Vagina (tissue), 2 donors: ENCODE measurements around the gene SMARCA4. TPM values are rescaled to one million over a fixed set of nuclear protein-coding genes. Genes with fewer than 3 reads are reported as not detected.

Experiments used
- DNase-seq, 2 donors: peaks; one replicate each; pipeline ENCODE4 v3.0.0-alpha.2; 2017; ENCODE audit errors: extremely low spot score in 2 of 2
- H3K27ac ChIP-seq: fragments of 200-600 bp; sonication (generic); one replicate; pipeline ENCODE4 v1.5.1; 2019
- H3K27me3 ChIP-seq: fragments of 200-600 bp; sonication (generic); one replicate; pipeline ENCODE4 v1.5.1; 2019
- H3K36me3 ChIP-seq, 2 donors: fragments of 200-600 bp; sonication (generic); one replicate each; pipeline ENCODE4 v1.5.1; 2017 to 2019
- H3K4me1 ChIP-seq: fragments of 200-600 bp; sonication (generic); one replicate; pipeline ENCODE4 v1.5.1; 2019
- H3K4me3 ChIP-seq, 2 donors: fragments of 200-600 bp; sonication (generic); 1 replicate in 1 of 2; 2 replicates in 1 of 2; pipeline ENCODE4 v1.5.1; 2016 to 2019
- H3K9me3 ChIP-seq: fragments of 200-600 bp; sonication (generic); one replicate; pipeline ENCODE4 v1.5.1; 2019
- POLR2A ChIP-seq, 2 donors: fragments of 450-650 bp; IDR thresholded peaks; one replicate each; pipeline ENCODE4 v1.6.1; 2017; ENCODE audit warnings: antibody characterized with exemption in 2 of 2, mild to moderate bottlenecking in 2 of 2, moderate library complexity in 2 of 2
- POLR2AphosphoS5 ChIP-seq, 2 donors: sonication (generic); formaldehyde crosslinking; IDR thresholded peaks; one replicate each; pipeline ENCODE4 v1.9.0; 2017; ENCODE audit warnings: antibody characterized with exemption in 2 of 2, mild to moderate bottlenecking in 2 of 2, low read depth in 1 of 2; ENCODE audit not compliant: insufficient read depth in 1 of 2
- intact Hi-C: fragments of 100-400 bp; cut with DNase I; formaldehyde crosslinking; loops from one replicate; pipeline ENCODE4 v1.15.1; 2023
- total RNA-seq: library from RNA; depleted of rRNA; stranded (reverse); fragments of >200 nt; gene quantifications from one replicate; pipeline ENCODE4 v1.2.3, GENCODE V29; 2016
- TF ChIP-seq, protein P1 (sequence below), 3 experiments: fragments of 450-650 bp in 2 of 3; fragments of 200-600 bp in 1 of 3; sonication (generic) in 1 of 3; IDR thresholded peaks; one replicate each; pipeline ENCODE4 v1.5.1; 2017 to 2019; ENCODE audit warnings: antibody characterized with exemption in 3 of 3, mild to moderate bottlenecking in 2 of 3, moderate library complexity in 2 of 3

Gene SMARCA4
- total RNA-seq, 1 donor from 2014 or later = 90.4 TPM

DNA sequence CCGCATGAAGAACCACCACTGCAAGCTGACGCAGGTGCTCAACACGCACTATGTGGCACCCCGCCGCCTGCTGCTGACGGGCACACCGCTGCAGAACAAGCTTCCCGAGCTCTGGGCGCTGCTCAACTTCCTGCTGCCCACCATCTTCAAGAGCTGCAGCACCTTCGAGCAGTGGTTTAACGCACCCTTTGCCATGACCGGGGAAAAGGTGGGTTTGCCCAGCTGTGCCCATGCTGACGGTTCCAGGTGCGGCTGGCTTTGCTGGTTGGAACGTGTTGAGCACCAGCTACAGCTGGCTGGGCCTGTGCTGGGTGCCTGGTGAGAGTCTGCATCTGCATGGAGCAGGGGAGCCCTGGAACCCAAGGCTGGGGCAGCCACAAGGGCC lies 60.9 kb downstream of the SMARCA4 start:
- Histone ChIP-seq H3K4me1 (no peaks in the 10 kb centered on the region), H3K27me3 (no peaks in the 10 kb centered on the region), H3K4me3 (no peak overlapping the region), H3K9me3 (no peaks in the 10 kb centered on the region), H3K27ac (no peak overlapping the region), H3K36me3 (peaks cover 0 to 89% of the 10 kb centered on the region in 2 donors)
- no peak for TF ChIP-seq POLR2AphosphoS5 (IDR thresholded peaks at IDR 0.05; ENCODE audit: insufficient read depth in 1 of 2, low read depth in 1 of 2)
- TF ChIP-seq, protein P1, sequence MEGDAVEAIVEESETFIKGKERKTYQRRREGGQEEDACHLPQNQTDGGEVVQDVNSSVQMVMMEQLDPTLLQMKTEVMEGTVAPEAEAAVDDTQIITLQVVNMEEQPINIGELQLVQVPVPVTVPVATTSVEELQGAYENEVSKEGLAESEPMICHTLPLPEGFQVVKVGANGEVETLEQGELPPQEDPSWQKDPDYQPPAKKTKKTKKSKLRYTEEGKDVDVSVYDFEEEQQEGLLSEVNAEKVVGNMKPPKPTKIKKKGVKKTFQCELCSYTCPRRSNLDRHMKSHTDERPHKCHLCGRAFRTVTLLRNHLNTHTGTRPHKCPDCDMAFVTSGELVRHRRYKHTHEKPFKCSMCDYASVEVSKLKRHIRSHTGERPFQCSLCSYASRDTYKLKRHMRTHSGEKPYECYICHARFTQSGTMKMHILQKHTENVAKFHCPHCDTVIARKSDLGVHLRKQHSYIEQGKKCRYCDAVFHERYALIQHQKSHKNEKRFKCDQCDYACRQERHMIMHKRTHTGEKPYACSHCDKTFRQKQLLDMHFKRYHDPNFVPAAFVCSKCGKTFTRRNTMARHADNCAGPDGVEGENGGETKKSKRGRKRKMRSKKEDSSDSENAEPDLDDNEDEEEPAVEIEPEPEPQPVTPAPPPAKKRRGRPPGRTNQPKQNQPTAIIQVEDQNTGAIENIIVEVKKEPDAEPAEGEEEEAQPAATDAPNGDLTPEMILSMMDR (IDR thresholded peaks at IDR 0.05) = no peak
- TF ChIP-seq POLR2A (IDR thresholded peaks at IDR 0.05) = no peak
- no peak for DNase-seq
- intact Hi-C loops = no loop called here

DNA sequence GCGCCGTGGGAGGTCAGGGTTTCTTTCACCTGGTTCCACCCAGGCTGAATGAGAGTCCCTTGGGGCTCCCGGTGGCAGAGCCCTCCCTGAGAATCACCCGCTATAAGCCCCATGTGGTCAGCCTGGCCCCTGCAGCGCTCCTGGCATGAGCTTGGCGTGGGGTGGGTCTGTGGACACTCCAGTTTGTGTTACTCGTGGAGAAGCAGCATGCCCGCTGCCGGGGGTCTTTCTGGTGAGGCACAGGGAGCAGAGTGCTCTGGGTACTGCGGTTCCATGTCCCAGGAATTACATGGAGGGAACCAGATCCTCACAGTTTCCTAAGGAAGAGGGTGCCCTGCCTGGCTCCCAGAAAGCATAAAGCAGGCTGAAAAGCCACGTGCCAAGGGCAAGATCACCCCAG lies 62.2 kb downstream of the SMARCA4 start:
- Histone ChIP-seq H3K4me3 (no peak overlapping the region), H3K27me3 (no peaks in the 10 kb centered on the region), H3K27ac (no peak overlapping the region), H3K9me3 (no peaks in the 10 kb centered on the region), H3K4me1 (no peaks in the 10 kb centered on the region), H3K36me3 (peaks cover 0 to 94% of the 10 kb centered on the region in 2 donors)
- no peak for DNase-seq
- intact Hi-C loops = no loop called here
- TF ChIP-seq POLR2AphosphoS5 (IDR thresholded peaks at IDR 0.05; ENCODE audit: insufficient read depth in 1 of 2, low read depth in 1 of 2) (no peak), POLR2A (IDR thresholded peaks at IDR 0.05) (no peak)
- TF ChIP-seq, protein P1 (IDR thresholded peaks at IDR 0.05) = no peak

DNA sequence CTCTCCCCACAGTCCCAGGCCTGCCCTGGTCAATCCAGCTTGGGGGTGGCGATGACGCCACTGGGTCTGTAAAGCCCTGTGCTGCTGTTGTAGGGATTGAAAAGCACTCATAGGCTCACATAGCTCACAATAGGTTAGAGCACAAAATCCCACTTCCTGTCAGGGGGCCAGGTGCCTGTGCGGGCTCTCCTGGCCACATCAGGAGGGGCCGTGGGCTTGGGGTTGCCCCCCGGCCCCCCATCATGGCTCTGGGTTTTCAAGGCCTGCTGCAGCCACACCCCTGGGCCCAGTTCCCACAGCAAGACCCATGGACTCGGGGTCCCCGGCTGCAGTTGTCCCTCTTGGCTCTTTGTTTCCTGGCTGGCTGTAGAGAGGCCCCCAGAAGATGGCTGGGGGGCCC lies 62.9 kb downstream of the SMARCA4 start:
- peaks cover 0 to 96% of the 10 kb centered on the region in 2 donors for H3K36me3 ChIP-seq
- H3K4me3 ChIP-seq = no peak overlapping the region
- no peaks in the 10 kb centered on the region for H3K4me1 ChIP-seq
- no peaks in the 10 kb centered on the region for H3K27me3 ChIP-seq
- H3K9me3 ChIP-seq = no peaks in the 10 kb centered on the region
- no peak overlapping the region for H3K27ac ChIP-seq
- no peak for DNase-seq
- intact Hi-C loops = no loop called here
- TF ChIP-seq POLR2AphosphoS5 (IDR thresholded peaks at IDR 0.05; ENCODE audit: insufficient read depth in 1 of 2, low read depth in 1 of 2) (no peak), POLR2A (IDR thresholded peaks at IDR 0.05) (no peak)
- TF ChIP-seq, protein P1 (IDR thresholded peaks at IDR 0.05) = no peak

DNA sequence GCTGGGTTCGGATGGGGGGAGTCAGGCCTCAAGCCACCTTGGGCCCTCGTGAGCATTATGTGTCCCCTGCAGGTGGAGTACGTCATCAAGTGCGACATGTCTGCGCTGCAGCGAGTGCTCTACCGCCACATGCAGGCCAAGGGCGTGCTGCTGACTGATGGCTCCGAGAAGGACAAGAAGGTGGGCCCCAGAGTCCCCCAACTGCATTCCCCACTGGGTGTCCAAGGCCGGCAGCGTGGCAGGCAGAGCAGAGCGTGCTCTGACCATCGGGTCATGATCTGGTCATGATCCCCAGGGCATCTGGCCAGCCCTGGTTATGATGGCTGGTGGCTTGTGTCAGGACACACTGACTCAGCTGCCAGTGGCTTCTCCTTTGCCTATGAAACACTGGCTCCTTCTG lies 63.4 kb downstream of the SMARCA4 start:
- TF ChIP-seq POLR2AphosphoS5 (IDR thresholded peaks at IDR 0.05; ENCODE audit: insufficient read depth in 1 of 2, low read depth in 1 of 2) = peak in 1 of 2 donors; percentile 20
- TF ChIP-seq POLR2A (IDR thresholded peaks at IDR 0.05) = no peak
- TF ChIP-seq, protein P1 (IDR thresholded peaks at IDR 0.05) = no peak
- H3K4me1 ChIP-seq = no peaks in the 10 kb centered on the region
- no peak overlapping the region for H3K4me3 ChIP-seq
- no peaks in the 10 kb centered on the region for H3K27me3 ChIP-seq
- H3K36me3 ChIP-seq = peaks cover 0 to 94% of the 10 kb centered on the region in 2 donors
- no peaks in the 10 kb centered on the region for H3K9me3 ChIP-seq
- DNase-seq = no peak
- intact Hi-C loops = no loop called here
- no peak overlapping the region for H3K27ac ChIP-seq

DNA sequence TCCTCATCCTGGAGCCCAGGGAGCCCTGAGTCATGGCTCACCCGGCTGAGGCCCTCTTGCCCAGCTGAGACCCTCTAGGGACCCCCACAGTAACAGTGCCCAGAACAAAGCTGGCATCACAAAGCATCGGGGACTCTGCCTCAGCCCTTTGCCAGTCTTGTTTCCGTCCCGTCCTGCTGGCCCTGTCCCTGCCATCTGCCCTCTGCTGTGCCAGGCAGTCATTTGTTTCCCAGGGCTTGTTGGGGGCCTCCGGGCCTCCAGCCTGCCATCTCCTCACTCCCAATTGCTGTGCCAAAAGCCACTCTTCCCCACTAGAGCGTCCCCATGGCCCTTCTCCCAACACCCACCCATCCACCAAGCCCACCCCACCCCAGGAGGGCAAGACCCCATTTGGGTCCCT lies 64.2 kb downstream of the SMARCA4 start:
- Histone ChIP-seq H3K9me3 (no peaks in the 10 kb centered on the region), H3K36me3 (peaks cover 0 to 88% of the 10 kb centered on the region in 2 donors), H3K27me3 (no peaks in the 10 kb centered on the region), H3K27ac (no peak overlapping the region), H3K4me3 (no peak overlapping the region), H3K4me1 (no peaks in the 10 kb centered on the region)
- no peak for TF ChIP-seq POLR2A (IDR thresholded peaks at IDR 0.05)
- intact Hi-C loops = no loop called here
- DNase-seq = no peak
